HUES64 (cell line): Measurements from ENCODE around the gene EFEMP1.

ENCODE experiments used
- H3K27ac ChIP-seq: 2 replicates; pipeline ENCODE4 v1.7.0; 2013; ENCODE audit warnings: low read depth, low read length, inconsistent platforms
- H3K27me3 ChIP-seq: 2 replicates; pipeline ENCODE4 v1.6.1; 2013; ENCODE audit warnings: mild to moderate bottlenecking, low read length; ENCODE audit not compliant: insufficient read depth
- H3K36me3 ChIP-seq: 2 replicates; pipeline ENCODE4 v1.6.1; 2013; ENCODE audit warnings: mild to moderate bottlenecking, low read length; ENCODE audit not compliant: insufficient read depth
- H3K4me1 ChIP-seq: 2 replicates; pipeline ENCODE4 v1.6.1; 2013; ENCODE audit warnings: mild to moderate bottlenecking, low read length, moderate library complexity; ENCODE audit not compliant: insufficient read depth
- H3K4me3 ChIP-seq: 2 replicates; pipeline ENCODE4 v1.5.1; 2013; ENCODE audit warnings: mild to moderate bottlenecking, low read length, moderate library complexity
- H3K9ac ChIP-seq: 2 replicates; pipeline ENCODE4 v1.6.1; 2013; ENCODE audit warnings: mild to moderate bottlenecking, low read depth, low read length
- H3K9me3 ChIP-seq: 2 replicates; pipeline ENCODE4 v1.6.1; 2013; ENCODE audit warnings: low read depth, low read length; ENCODE audit not compliant: insufficient read depth
- WGBS: fragments of 150-250, 120-280 bp; methylation state at CpG from one replicate; pipeline ENCODE4 v1.1.7; 2013; ENCODE audit warnings: missing lambda C conversion rate; 5-methylcytosine and 5-hydroxymethylcytosine counted together

EFEMP1 gene

GRCh38 chr2:55826246-55826645 lies 97.3 kb downstream of the EFEMP1 start:
- Histone ChIP-seq H3K36me3 (no peaks in the 10 kb centered on the region), H3K9me3 (no peaks in the 10 kb centered on the region), H3K27ac (no peak overlapping the region), H3K27me3 (no peaks in the 10 kb centered on the region), H3K9ac (no peak overlapping the region), H3K4me1 (no peaks in the 10 kb centered on the region), H3K4me3 (no peak overlapping the region)
- 97% methylated on average over 6 of the region's 6 CpGs for WGBS

GRCh38 chr2:55824551-55825096 lies 99.0 kb downstream of the EFEMP1 start:
- 95% methylated on average over 14 of the region's 14 CpGs for WGBS
- Histone ChIP-seq H3K9ac (no peak overlapping the region), H3K27me3 (no peaks in the 10 kb centered on the region), H3K27ac (no peak overlapping the region), H3K4me3 (no peak overlapping the region), H3K9me3 (no peaks in the 10 kb centered on the region), H3K36me3 (no peaks in the 10 kb centered on the region), H3K4me1 (no peaks in the 10 kb centered on the region)
